K562 (cell line): ENCODE data around the gene POLR2L. TPM values are rescaled to one million over a fixed set of nuclear protein-coding genes. Genes with fewer than 3 reads are reported as not detected.

Experiments used
- ATAC-seq: fragments of 200-7000 bp; cut with Tn5 transposase; 3 replicates; pipeline ENCODE4 v1.9.1; 2020; ENCODE audit warnings: moderate library complexity
- BruUV-seq: library from RNA; stranded (reverse); fragments of 400-500 nt; replicated peaks from 2 replicates; lab custom pipeline; 2021; lab: Mats Ljungman, UMichigan
- CTCF ChIA-PET: fragments of 300-600 bp; formaldehyde crosslinking; extraction: SDS; loops from one replicate; lab custom pipeline; 2021; ENCODE audit warnings: low intra/inter-chr PET ratio; lab: Yijun Ruan, JAX
- POLR2A ChIA-PET: fragments of 300-600, 350-650 bp; sonication (Branson Sonifier 250); formaldehyde crosslinking; extraction: SDS; loops from one replicate; lab custom pipeline; 2021; ENCODE audit warnings: antibody characterized with exemption, inconsistent platforms; lab: Yijun Ruan, JAX
- DNase-seq, 4 experiments: peaks; one replicate each; pipeline versions ENCODE4 v3.0.0 to v3.0.0-alpha.2; 2011 to 2018; ENCODE audit warnings: low spot score in 3 of 4, mixed read lengths in 3 of 4; ENCODE audit errors: extremely low read depth in 1 of 4
- FAIRE-seq: peaks from 2 replicates; lab custom pipeline; 2011; peaks lifted over from hg19 to GRCh38; lab: Jason Lieb, UNC
- H2AFZ ChIP-seq: 2 replicates; pipeline ENCODE4 v1.6.0; 2011; ENCODE audit warnings: low read depth, low read length, control low read depth, inconsistent platforms
- H3K27ac ChIP-seq: fragments of 200-600 bp; 3 replicates; pipeline ENCODE4 v1.8.0; 2011; ENCODE audit warnings: low read depth, mild to moderate bottlenecking, control low read depth, inconsistent platforms, low read length, moderate library complexity, mixed read lengths; ENCODE audit errors: extremely low read depth
- H3K27me3 ChIP-seq, 2 experiments: fragments of 300-600 bp in 1 of 2; 2 replicates in 1 of 2; 3 replicates in 1 of 2; pipeline versions ENCODE4 v1.6.0 to v1.8.0; 2011; ENCODE audit warnings: inconsistent platforms in 2 of 2, low read length in 2 of 2, mild to moderate bottlenecking in 1 of 2, mixed read lengths in 1 of 2, moderate library complexity in 1 of 2; ENCODE audit not compliant: control insufficient read depth in 2 of 2, insufficient read depth in 2 of 2
- H3K36me3 ChIP-seq: fragments of 300-600 bp; 3 replicates; pipeline ENCODE4 v1.8.0; 2011; ENCODE audit warnings: mild to moderate bottlenecking, low read length, inconsistent platforms; ENCODE audit not compliant: control insufficient read depth, insufficient read depth
- H3K4me1 ChIP-seq, 2 experiments: fragments of 200-600 bp in 1 of 2; replicated peaks in 1 of 2; 2 replicates in 1 of 2; 3 replicates in 1 of 2; pipeline versions ENCODE4 v1.5.1 to v1.8.0; 2011; ENCODE audit warnings: inconsistent platforms in 2 of 2, low read length in 2 of 2, mild to moderate bottlenecking in 1 of 2, mixed read lengths in 1 of 2, moderate library complexity in 1 of 2; ENCODE audit not compliant: control insufficient read depth in 2 of 2, insufficient read depth in 2 of 2
- H3K4me2 ChIP-seq: 2 replicates; pipeline ENCODE4 v1.6.1; 2011; ENCODE audit warnings: low read length, control low read depth, inconsistent platforms, mixed read lengths; ENCODE audit not compliant: insufficient read depth
- H3K4me3 ChIP-seq: fragments of 200-600 bp; sonication (generic), shearing (Covaris generic); 2 replicates; pipeline ENCODE4 v1.5.1; 2016; ENCODE audit warnings: control low read depth, inconsistent platforms
- H3K79me2 ChIP-seq: fragments of 200-600 bp; 3 replicates; pipeline ENCODE4 v1.8.0; 2011; ENCODE audit warnings: low read length, inconsistent platforms; ENCODE audit not compliant: control insufficient read depth, insufficient read depth
- H3K9ac ChIP-seq, 2 experiments: 2 replicates each; pipeline versions ENCODE4 v1.6.0 to v1.6.1; 2011; ENCODE audit warnings: low read depth in 2 of 2, low read length in 2 of 2, control low read depth in 1 of 2, inconsistent platforms in 1 of 2, mild to moderate bottlenecking in 1 of 2, mixed read lengths in 1 of 2; ENCODE audit not compliant: insufficient read depth in 1 of 2
- H3K9me1 ChIP-seq: one replicate; pipeline ENCODE4 v1.6.0; 2011; ENCODE audit warnings: inconsistent platforms, mild to moderate bottlenecking, low read length, moderate library complexity; ENCODE audit not compliant: control insufficient read depth, insufficient read depth
- H3K9me3 ChIP-seq: replicated peaks from 2 replicates; pipeline ENCODE4 v1.5.1; 2011; ENCODE audit warnings: low read depth, low read length, inconsistent platforms; ENCODE audit not compliant: control insufficient read depth, insufficient read depth
- H4K20me1 ChIP-seq: replicated peaks from 2 replicates; pipeline ENCODE4 v1.6.1; 2011; ENCODE audit warnings: low read length, inconsistent platforms, mixed read lengths; ENCODE audit not compliant: control insufficient read depth, insufficient read depth
- ARID3B ChIP-seq: fragments of 250-450 bp; sonication (Bioruptor Pico); IDR thresholded peaks from 2 replicates; pipeline ENCODE4 v1.4.0; 2020; ENCODE audit warnings: borderline replicate concordance
- FOXA1 ChIP-seq: fragments of 450-650 bp; IDR thresholded peaks from 2 replicates; pipeline ENCODE4 v1.6.1; 2016; ENCODE audit warnings: mild to moderate bottlenecking, borderline replicate concordance
- HINFP ChIP-seq: fragments of 450-650 bp; conservative IDR thresholded peaks from 2 replicates; pipeline ENCODE4 v1.6.1; 2016; ENCODE audit warnings: missing genetic modification characterization, low read depth, mild to moderate bottlenecking, control low read depth, missing compliant biosample characterization
- MAFK ChIP-seq: IDR thresholded peaks from 2 replicates; pipeline ENCODE4 v1.6.1; 2011; ENCODE audit warnings: low read length, improper control_type of control experiment
- NFE2 ChIP-seq: IDR thresholded peaks from 2 replicates; pipeline ENCODE4 v1.6.1; 2014; ENCODE audit warnings: antibody characterized with exemption, low read depth
- POLR2G ChIP-seq: fragments of 200-400 bp; formaldehyde crosslinking; IDR thresholded peaks from 2 replicates; pipeline ENCODE4 v1.6.1; 2017; ENCODE audit warnings: low read depth, mild to moderate bottlenecking, antibody characterized with exemption, low read length, moderate library complexity
- SIN3B ChIP-seq: fragments of 450-650 bp; IDR thresholded peaks from 2 replicates; pipeline ENCODE4 v1.6.1; 2017; ENCODE audit warnings: low read depth, mild to moderate bottlenecking, moderate library complexity
- SMARCE1 ChIP-seq: fragments of 450-650 bp; IDR thresholded peaks from 2 replicates; pipeline ENCODE4 v1.7.1; 2016; ENCODE audit warnings: mild to moderate bottlenecking
- ZFX ChIP-seq: sonication (generic); formaldehyde crosslinking; IDR thresholded peaks from 2 replicates; pipeline ENCODE4 v1.8.0; 2022; ENCODE audit warnings: mild to moderate bottlenecking, missing genetic modification reagents, moderate library complexity
- ZNF407 ChIP-seq: fragments of 450-650 bp; IDR thresholded peaks from 2 replicates; pipeline ENCODE4 v1.6.1; 2016; ENCODE audit warnings: low read depth
- ZNF41 ChIP-seq: fragments of 250-450 bp; sonication (Bioruptor Pico); conservative IDR thresholded peaks from 2 replicates; pipeline ENCODE4 v1.4.0; 2020; ENCODE audit warnings: mild to moderate bottlenecking
- ZNF586 ChIP-seq: fragments of 450-650 bp; formaldehyde crosslinking; conservative IDR thresholded peaks from 2 replicates; pipeline ENCODE4 v1.4.0; 2020; ENCODE audit warnings: mild to moderate bottlenecking, moderate library complexity
- ZSCAN29 ChIP-seq: fragments of 450-650 bp; IDR thresholded peaks from 2 replicates; pipeline ENCODE4 v1.6.1; 2017
- WGBS: fragments of 100-300 bp; shearing (Covaris generic); methylation state at CpG from one replicate; pipeline ENCODE4 v1.1.6; 2016; ENCODE audit warnings: low coverage, mixed read lengths; ENCODE audit not compliant: insufficient coverage; ENCODE audit errors: missing lambda C conversion rate; 5-methylcytosine and 5-hydroxymethylcytosine counted together
- in situ Hi-C: fragments of 300-500 bp; cut with MboI; formaldehyde crosslinking; loops from 4 replicates; pipeline ENCODE4 v1.15.0; 2018; ENCODE audit warnings: inconsistent platforms, mixed read lengths
- intact Hi-C: fragments of 100-400 bp; cut with micrococcal nuclease; formaldehyde crosslinking; loops from 2 replicates; pipeline ENCODE4 v1.14.2; 2022
- polyA plus RNA-seq, 8 experiments: library from polyadenylated mRNA; depleted of rRNA in 4 of 8; stranded (reverse) in 5 of 8; unstranded in 3 of 8; fragments of >200 nt; fragmentation: Nextera tagmentation in 2 of 8; fragmentation: Illumina TruSeq in 1 of 8; extraction: Ambion mirVana in 2 of 8; extraction: Trizol in 1 of 8; gene quantifications; 2 replicates each; pipeline versions ENCODE4 v1.2.1 to v1.2.3, GENCODE V29; 2011 to 2014; ENCODE audit warnings: inconsistent platforms in 1 of 8, missing spikeins in 1 of 8
- total RNA-seq, 7 experiments: library from RNA; depleted of rRNA in 6 of 7; stranded (reverse); fragments of >200 nt in 6 of 7; fragmentation: Illumina TruSeq in 2 of 7; extraction: Trizol in 2 of 7; gene quantifications; 2 replicates each; pipeline versions ENCODE4 v1.2.1 to v1.2.3, GENCODE V29; 2011 to 2021; ENCODE audit warnings: low replicate concordance in 1 of 7

POLR2L gene
- total and polyA plus RNA-seq, 9 of the 15 experiments (the other 6 are each of a cell fraction or from before 2014, with no cell fraction given): 38.3 to 688 (median 108) TPM

- no peak for DNase-seq
- no peak overlapping the region for H2AFZ ChIP-seq
- FAIRE-seq: no peak
- ChIA-PET POLR2A (interaction anchor here (0.7 to 2.0 kb wide), 2 partner anchors 11 to 12 kb away, joined by 4 to 5 read pairs; partner anchors contain the start of gene TSPAN4), CTCF (no interaction called here)
- intact Hi-C loops (no loop called here), in situ Hi-C loops (no loop called here)
- no peaks in the 10 kb centered on the region for H3K27me3 ChIP-seq
- H3K4me3 ChIP-seq: no peak overlapping the region
- H3K9ac ChIP-seq: 0 out of 4 replicates have a peak overlapping the region, but pooled peaks of 1 of the 2 experiments have one; percentile 5
- 80% methylated on average over 7 of the region's 7 CpGs for WGBS
- H3K36me3 ChIP-seq: no peaks in the 10 kb centered on the region
- H3K27ac ChIP-seq: no peak overlapping the region
- H3K4me2 ChIP-seq: no peak overlapping the region
- H3K9me1 ChIP-seq: no peaks in the 10 kb centered on the region
- H3K4me1 ChIP-seq: peaks cover 6 to 88% of the 10 kb centered on the region in 2 experiments; a peak in 3 of 5 replicates
- H3K9me3 ChIP-seq: no peaks in the 10 kb centered on the region
- ATAC-seq: no peak
- H4K20me1 ChIP-seq: peaks cover 8% of the 10 kb centered on the region
- no TSS peak for BruUV-seq
- no peaks in the 10 kb centered on the region for H3K79me2 ChIP-seq
- TF ChIP-seq ZNF407: no peak
- no peak for TF ChIP-seq ARID3B (CRISPR knock-in tag)
- TF ChIP-seq ZSCAN29: no peak
- TF ChIP-seq ZNF586 (CRISPR knock-in tag): no peak
- no peak for TF ChIP-seq FOXA1
- TF ChIP-seq POLR2G: no peak
- no peak for TF ChIP-seq HINFP (tag)
- TF ChIP-seq ZFX (CRISPR knock-in tag): no peak
- no peak for TF ChIP-seq SIN3B
- TF ChIP-seq NFE2: no peak
- no peak for TF ChIP-seq MAFK
- no peak for TF ChIP-seq SMARCE1
- no peak for TF ChIP-seq ZNF41 (CRISPR knock-in tag)
These were observed 13.0 kb upstream of the POLR2L start for GRCh38 chr11:855330-855674.
